ENCODE measurements around the gene SCAF8. TPM values are rescaled to one million over a fixed set of nuclear protein-coding genes. Genes with fewer than 3 reads are reported as not detected.

Gene SCAF8
- polyA plus RNA-seq, 1 of the 3 experiments (the other 2 are of a cell fraction), result 11.0 TPM

GRCh38 chr6:154797857-154798256 is 64.6 kb downstream of the SCAF8 start:
- TF ChIP-seq SMC3 (IDR thresholded peaks at IDR 0.05; ENCODE audit: low read depth, low read length) (no peak), GATA2 (CRISPR knock-in tag; IDR thresholded peaks at IDR 0.05) (no peak), YY1 (IDR thresholded peaks at IDR 0.05; ENCODE audit: low read depth) (no peak)
- WGBS (ENCODE audit: low lambda C conversion rate), result 94% methylated on average over 3 of the region's 3 CpGs
- H3F3A ChIP-seq (replicated peaks; ENCODE audit: insufficient read depth), result peaks cover 7% of the 10 kb centered on the region
- DNase-seq, result no peak
- ChIA-PET CTCF (interaction anchor here (1.5 to 2.3 kb wide), 2 partner anchors 8 to 122 kb away, joined by 3 to 13 read pairs; no protein-coding TSS in a partner anchor), POLR2A (no interaction called here)
- H2AFZ ChIP-seq (ENCODE audit: low read depth), result no peak overlapping the region
- H3K9me3 ChIP-seq, result no peaks in the 10 kb centered on the region
- peaks cover 0 to 2% of the 10 kb centered on the region in 2 experiments; a peak in 1 of 4 replicates for H3K4me1 ChIP-seq (ENCODE audit: control insufficient read depth in 1 of 2, insufficient read depth in 2 of 2, low read depth in 1 of 2, low read length in 1 of 2)
- no peak overlapping the region for H3K9ac ChIP-seq
- 0 out of 2 replicates have a peak, but pooled peaks cover 6% of the 10 kb centered on the region for H4K20me1 ChIP-seq (ENCODE audit: insufficient read depth)
- H3K9me2 ChIP-seq, result no peaks in the 10 kb centered on the region
- H3K27me3 ChIP-seq (ENCODE audit: insufficient read depth), result no peaks in the 10 kb centered on the region
- peaks cover 69% of the 10 kb centered on the region for H3K79me2 ChIP-seq (ENCODE audit: insufficient read depth)
- H3K36me3 ChIP-seq (replicated peaks in 1 of 2; ENCODE audit: control insufficient read depth in 1 of 2, insufficient read depth in 2 of 2, low read length in 1 of 2), result peaks cover 29 to 51% of the 10 kb centered on the region in 2 experiments
- H3K4me3 ChIP-seq (ENCODE audit: low read depth in 2 of 2, low read length in 1 of 2), result no peak overlapping the region
- no peak overlapping the region for H3K4me2 ChIP-seq
- no peak overlapping the region for H3K27ac ChIP-seq (ENCODE audit: low read depth in 2 of 2, low read length in 1 of 2)

GRCh38 chr6:154800338-154800737 is 67.1 kb downstream of the SCAF8 start:
- DNase-seq, result no peak
- H3K27me3 ChIP-seq (ENCODE audit: insufficient read depth), result no peaks in the 10 kb centered on the region
- POLR2A ChIA-PET, result no interaction called here
- H3K9me2 ChIP-seq, result no peaks in the 10 kb centered on the region
- no peak overlapping the region for H3K4me2 ChIP-seq
- no peaks in the 10 kb centered on the region; a peak in 1 of 4 replicates for H3K4me1 ChIP-seq (ENCODE audit: control insufficient read depth in 1 of 2, insufficient read depth in 2 of 2, low read depth in 1 of 2, low read length in 1 of 2)
- H3K27ac ChIP-seq (ENCODE audit: low read depth in 2 of 2, low read length in 1 of 2), result no peak overlapping the region
- peaks cover 19% of the 10 kb centered on the region for H3F3A ChIP-seq (replicated peaks; ENCODE audit: insufficient read depth)
- no peak overlapping the region for H3K9ac ChIP-seq
- CTCF ChIA-PET, result interaction anchor here (1.4 to 10.6 kb wide), 2 partner anchors 68 to 125 kb away, joined by 7 to 135 read pairs; no protein-coding TSS in a partner anchor
- H3K79me2 ChIP-seq (ENCODE audit: insufficient read depth), result peaks cover 71% of the 10 kb centered on the region
- no peaks in the 10 kb centered on the region for H4K20me1 ChIP-seq (ENCODE audit: insufficient read depth)
- H3K9me3 ChIP-seq, result no peaks in the 10 kb centered on the region
- H3K36me3 ChIP-seq (replicated peaks in 1 of 2; ENCODE audit: control insufficient read depth in 1 of 2, insufficient read depth in 2 of 2, low read length in 1 of 2), result peaks cover 37 to 53% of the 10 kb centered on the region in 2 experiments
- no peak overlapping the region for H2AFZ ChIP-seq (ENCODE audit: low read depth)
- H3K4me3 ChIP-seq (ENCODE audit: low read depth in 2 of 2, low read length in 1 of 2), result no peak overlapping the region
- no peak for TF ChIP-seq TCF12 (IDR thresholded peaks at IDR 0.05)
- TF ChIP-seq ELF1 (IDR thresholded peaks at IDR 0.05), result no peak
- no peak for TF ChIP-seq ZBTB33 (IDR thresholded peaks at IDR 0.05; ENCODE audit: borderline replicate concordance, low read depth)
- no peak for TF ChIP-seq IRF3 (IDR thresholded peaks at IDR 0.05; ENCODE audit: low read depth, low read length)
- no peak for TF ChIP-seq TAF1 (IDR thresholded peaks at IDR 0.05; ENCODE audit: borderline replicate concordance, low read depth, low read length)
- no peak for TF ChIP-seq NRF1 (IDR thresholded peaks at IDR 0.05; ENCODE audit: low read depth, low read length)
- no peak for TF ChIP-seq PBX3 (IDR thresholded peaks at IDR 0.05)
- TF ChIP-seq EP300 (IDR thresholded peaks at IDR 0.05; ENCODE audit: borderline replicate concordance in 1 of 2, low read depth in 1 of 2, low read length in 1 of 2), result no peak
- TF ChIP-seq REST (IDR thresholded peaks at IDR 0.05; ENCODE audit: low read depth, low read length), result no peak
- no peak for TF ChIP-seq FOXM1 (IDR thresholded peaks at IDR 0.05; ENCODE audit: low read depth)
- no peak for TF ChIP-seq FOSL2 (IDR thresholded peaks at IDR 0.05; ENCODE audit: borderline replicate concordance, low read depth)
- TF ChIP-seq CHD2 (IDR thresholded peaks at IDR 0.05; ENCODE audit: low read length, partially characterized antibody), result no peak
- no peak for TF ChIP-seq USF2 (IDR thresholded peaks at IDR 0.05; ENCODE audit: borderline replicate concordance, low read depth, low read length)
- TF ChIP-seq YY1 (IDR thresholded peaks at IDR 0.05; ENCODE audit: low read depth), result no peak
- TF ChIP-seq TEAD4 (IDR thresholded peaks at IDR 0.05; ENCODE audit: borderline replicate concordance, insufficient read depth), result no peak
- no peak for TF ChIP-seq MEF2A (IDR thresholded peaks at IDR 0.05; ENCODE audit: borderline replicate concordance, low read depth)
- no peak for TF ChIP-seq RAD21 (IDR thresholded peaks at IDR 0.05; ENCODE audit: low read length)
- TF ChIP-seq MAX (IDR thresholded peaks at IDR 0.05; ENCODE audit: low read depth), result no peak

Measured in SK-N-SH (cell line).